T-helper 22 cell (primary cell): Measurements from ENCODE around the gene RARRES1.

Experiments used
- DNase-seq: peaks from one replicate; pipeline ENCODE4 v3.0.0-alpha.2; 2020; ENCODE audit warnings: low read depth

RARRES1 gene

GRCh38 chr3:158685159-158685558 lies 47.1 kb downstream of the RARRES1 start:
- no peak for DNase-seq

DNA sequence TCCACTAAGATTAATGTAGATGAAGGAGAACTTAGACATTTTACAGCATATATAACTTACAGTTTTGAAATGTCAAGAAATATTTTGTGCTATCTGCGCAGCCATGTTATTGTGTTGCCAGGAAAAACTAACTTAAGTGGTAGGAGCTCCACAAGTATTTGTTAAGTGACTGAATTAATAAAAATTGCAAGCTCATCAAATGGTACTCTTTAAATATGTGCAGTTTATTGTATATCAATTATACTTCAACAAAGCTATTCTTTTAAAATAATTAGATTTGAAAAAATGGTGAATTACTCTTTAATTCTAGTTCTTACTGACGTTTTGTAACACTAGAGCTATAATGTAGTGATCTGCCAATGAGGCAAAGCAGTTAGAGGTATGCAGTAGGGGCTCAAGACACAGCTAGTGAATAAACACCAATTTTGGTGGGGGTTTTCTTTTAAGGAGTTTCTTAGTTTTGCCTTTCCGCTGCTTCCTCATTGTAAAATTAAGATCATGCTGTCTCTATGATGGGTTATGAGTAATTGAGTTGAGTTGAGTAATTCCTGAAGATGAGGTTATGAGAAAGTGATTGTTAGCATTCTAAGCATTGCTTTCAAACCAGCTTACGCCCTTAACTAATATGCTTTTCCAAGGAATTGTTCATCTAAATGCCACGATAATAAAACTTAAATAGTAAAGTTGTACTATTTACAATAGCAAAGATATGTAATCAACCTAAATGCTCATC lies 48.9 kb downstream of the RARRES1 start:
- no peak for DNase-seq

DNA sequence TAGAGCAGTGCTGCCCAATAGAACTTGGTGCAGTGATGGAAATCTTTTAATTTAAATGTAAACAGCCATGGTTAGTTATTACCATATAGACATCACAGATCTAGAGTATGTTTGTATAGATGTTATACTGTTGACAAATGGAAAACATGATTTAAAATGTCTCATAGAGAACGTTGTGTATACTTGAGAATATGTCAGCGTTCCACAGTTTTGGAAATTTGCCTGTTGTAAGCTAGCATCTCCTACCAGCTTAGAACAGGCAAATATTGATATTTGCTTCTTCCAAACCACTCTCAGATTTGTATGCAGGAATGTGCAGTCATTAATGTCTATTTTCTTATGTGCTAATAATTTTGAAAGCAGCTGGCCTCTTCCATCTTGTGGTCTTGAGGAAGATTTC lies 51.4 kb downstream of the RARRES1 start:
- DNase-seq, result no peak

GRCh38 chr3:158679547-158680000 lies 52.7 kb downstream of the RARRES1 start:
- no peak for DNase-seq

DNA sequence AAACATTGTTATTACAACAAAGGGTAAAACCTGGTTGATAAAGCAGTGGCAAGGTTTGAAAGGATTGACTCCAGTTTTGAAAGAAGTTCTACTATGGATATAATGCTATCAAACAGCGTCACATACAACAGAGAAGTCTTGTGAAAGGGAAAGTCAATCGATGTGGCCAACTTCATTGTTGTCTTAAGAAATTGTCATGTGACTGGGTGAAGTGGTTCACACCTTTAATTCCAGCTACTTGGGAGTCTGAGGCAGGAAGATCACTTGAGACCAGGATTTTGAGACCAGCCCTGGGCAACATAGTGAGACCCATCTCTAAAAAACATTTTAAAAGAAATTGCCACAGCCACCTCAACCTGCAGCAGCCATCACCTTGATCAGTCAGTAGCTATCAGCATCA lies 53.6 kb downstream of the RARRES1 start:
- DNase-seq, result no peak

DNA sequence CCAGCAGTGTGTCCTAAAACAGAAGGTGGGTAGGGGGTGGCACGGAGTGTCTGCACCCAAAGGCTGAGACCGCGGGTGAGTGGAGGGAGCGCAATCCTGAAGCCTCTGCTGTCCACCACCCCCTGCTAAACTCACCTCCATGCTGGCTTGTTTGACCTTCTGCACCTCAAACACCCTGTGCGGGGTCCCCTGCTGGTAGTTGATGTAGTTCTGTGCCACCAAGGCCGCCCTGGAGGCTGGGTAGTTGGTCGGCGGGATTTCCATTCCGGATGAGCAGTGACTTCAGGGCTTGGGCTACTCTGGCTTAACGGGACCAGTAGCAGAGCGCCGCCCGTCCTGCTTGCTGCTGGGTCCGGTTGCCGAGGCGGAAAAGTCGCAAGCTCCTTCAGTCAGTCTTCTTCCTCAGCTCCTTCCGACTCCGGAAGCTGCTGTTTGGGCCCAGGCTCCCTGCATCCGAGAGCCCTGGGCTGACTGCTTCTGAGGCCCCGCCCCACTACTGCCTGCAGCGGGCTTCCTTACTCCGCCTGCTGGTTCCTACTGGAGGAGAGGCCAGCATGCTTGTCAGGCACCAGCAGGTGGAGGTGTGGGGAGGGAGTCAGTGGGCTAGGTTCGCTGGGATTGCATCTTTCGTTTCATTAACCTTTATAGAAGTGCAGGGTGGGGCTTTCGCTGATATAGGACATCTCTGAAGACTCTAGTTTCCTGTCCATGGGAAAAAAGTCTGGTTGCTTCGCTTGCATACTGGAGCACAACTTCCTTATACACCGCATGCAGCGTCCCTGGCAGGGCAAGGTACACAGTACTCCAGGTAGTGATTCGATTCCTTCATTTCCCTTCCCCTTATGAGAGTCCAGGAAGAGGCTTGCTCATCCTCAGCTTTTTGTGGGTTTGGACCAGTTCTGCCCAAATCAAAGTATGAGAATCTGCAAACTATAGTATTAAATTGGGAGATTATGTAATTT lies 59.8 kb downstream of the RARRES1 start, which contains the start of gene LXN:
TSS of gene LXN (minus strand) at position 434 of the 962 bp plus-strand sequence. CDS start at position 264, 170 bp downstream.
- DNase-seq, result peak; percentile 76

DNA sequence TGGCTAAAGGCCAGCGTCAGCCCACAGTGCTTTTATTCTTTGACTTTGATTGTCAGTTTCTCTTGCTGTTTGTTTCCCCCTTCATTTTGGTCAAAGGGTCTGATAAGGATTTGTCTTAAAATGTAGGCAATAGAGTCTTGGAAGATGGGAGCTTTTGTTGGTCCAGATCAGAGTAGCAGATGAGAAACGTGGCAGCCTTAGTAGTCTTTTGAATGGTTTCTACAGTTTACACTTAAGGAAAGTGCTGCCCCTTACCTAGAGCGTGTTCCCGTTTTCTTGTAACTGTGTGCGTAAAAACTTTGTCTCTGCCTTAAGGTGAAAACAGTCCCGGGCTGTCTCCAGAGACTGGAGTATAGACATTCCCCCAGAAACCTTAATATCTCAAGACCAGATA lies 60.4 kb downstream of the RARRES1 start:
- no peak for DNase-seq

GRCh38 chr3:158668506-158668905 lies 63.8 kb downstream of the RARRES1 start:
- no peak for DNase-seq

- no peak for DNase-seq
These were observed 65.8 kb downstream of the RARRES1 start for GRCh38 chr3:158666416-158666815.

DNA sequence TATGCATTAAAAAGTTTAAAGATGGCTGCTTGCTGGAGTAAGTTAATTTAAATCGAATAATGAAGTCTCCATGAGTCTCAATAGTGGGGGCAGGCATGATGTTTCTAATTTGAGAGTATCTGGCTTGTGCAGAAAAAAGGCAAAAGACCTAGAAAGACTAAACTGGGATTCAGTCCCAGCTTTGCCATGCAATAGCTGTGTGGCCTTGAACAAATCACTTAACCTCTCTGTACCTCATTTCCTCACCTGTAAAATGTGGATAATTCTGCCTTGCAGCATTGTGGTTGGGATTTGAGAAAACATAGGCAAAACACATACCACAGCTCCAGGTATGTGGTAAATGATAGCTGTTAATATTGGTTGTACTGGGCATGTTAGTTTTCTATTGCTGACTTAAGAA lies 68.4 kb downstream of the RARRES1 start:
- DNase-seq, result no peak

DNA sequence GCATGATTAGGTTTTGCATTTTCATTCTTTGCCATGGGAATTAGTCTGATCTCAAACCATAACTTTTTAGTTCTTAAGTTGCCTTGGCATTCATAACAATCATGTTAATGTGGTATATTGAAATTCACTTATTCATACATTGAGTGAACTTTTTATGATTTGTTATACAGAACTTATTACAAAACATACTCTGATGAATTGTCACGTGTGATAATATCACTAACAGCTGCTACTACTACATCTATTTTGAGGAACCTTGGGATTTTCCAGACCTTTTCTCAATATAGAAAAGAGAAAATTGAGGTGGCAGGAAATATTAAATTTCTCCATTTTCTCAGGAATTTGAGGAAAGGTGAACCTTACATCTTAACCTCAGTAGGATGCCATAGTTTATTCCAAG lies 69.0 kb downstream of the RARRES1 start:
- no peak for DNase-seq

GRCh38 chr3:158660711-158661110 lies 71.5 kb downstream of the RARRES1 start:
- no peak for DNase-seq

DNA sequence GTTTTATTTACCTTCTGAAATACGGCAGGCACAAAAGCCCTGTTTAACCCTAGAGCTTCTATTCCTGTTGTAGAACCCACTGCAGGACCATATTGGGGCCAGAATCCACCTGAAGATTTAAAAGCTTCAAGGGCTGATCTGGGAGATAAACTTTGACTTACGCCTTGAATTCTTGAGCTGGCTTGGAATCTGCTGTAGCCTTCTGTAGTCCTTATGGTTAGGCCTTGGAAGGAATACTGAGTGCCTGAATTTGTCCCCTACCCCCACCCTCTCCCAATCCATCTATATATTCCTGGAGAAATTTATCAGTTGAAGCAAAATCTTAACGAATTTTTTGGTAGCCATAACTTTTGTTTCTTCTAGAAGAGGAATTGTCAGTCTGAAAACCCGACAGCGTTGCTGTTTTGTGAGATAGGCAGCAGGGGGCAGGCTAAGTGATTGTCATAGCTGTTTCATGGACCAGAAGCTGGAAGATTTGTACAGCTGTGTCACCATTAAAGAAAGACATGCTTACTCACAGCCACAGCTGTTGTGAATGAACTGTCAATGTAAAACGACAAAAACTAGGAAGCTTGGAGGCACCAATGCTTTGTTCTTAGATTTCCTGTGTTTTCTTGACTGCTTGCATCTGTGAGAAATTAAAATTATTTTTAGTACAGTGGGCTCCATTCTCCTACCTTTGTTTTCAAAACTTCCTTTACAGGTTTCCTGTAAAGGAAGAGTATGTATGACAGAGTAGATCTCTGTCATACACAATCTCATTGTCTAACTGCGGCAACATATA lies 72.6 kb downstream of the RARRES1 start:
- no peak for DNase-seq

DNA sequence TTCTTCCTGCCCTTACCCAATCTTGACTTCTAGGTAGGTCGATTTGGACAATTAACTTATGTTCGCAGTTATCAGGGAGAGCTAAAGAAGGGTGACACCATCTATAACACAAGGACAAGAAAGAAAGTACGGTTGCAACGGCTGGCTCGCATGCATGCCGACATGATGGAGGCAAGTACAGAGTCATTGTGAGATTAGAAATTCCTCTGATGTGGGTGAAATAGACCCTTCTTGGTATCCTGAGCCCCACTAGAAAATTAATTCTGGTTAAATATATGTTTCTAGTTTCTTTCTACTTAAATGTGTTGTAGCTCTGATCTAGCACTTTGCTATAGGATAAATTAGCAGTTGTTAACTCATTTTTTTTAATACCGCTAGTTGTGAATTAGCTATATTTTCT lies 73.4 kb downstream of the RARRES1 start:
- no peak for DNase-seq

DNA sequence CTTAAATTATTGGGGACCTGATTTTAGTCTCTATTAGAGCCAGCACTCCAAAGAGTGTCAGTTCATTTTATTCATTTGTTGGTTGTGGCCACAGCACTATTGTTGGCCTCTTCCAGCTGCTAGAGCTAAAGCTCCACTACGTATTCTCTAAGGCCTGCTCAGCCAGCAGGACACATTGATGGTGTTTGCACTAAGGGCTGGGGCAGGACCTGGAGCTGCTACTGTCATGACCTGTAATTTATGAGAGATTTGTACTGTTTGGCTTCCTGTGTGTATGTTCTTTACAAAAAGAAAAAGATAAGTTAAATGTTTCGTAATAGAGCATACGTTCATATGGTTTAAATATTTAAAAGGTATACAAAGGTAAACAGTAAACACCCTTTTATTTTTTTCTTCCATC lies 79.8 kb downstream of the RARRES1 start:
- no peak for DNase-seq

DNA sequence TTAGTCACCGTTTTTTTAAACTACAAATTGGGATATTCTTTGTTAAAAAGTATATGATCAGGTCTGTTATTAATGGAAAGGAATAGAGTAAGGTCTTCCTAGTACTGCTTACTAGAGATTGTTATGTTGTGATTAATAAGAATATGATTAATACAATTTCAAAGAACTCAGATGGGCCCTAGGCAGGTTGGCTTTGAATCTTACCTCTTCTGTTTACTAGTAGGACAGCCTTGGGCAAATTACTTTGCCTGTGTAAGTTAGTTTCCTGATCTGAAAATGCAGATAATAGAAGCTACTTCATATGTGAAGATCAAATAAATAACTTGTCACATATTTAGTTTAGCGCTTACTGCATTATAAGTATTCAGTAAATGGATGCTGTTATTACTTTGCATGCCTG lies 81.1 kb downstream of the RARRES1 start:
- no peak for DNase-seq

- DNase-seq, result no peak
These were observed 82.5 kb downstream of the RARRES1 start for GRCh38 chr3:158649791-158650190.
